C4-2B (cell line): ENCODE measurements around the gene FNIP2.

Source experiments
- H3K27ac ChIP-seq: fragments of 450-650 bp; 2 replicates; pipeline ENCODE4 v1.5.1; 2017
- CTCF ChIP-seq: fragments of 450-650 bp; conservative IDR thresholded peaks from 2 replicates; pipeline ENCODE4 v1.5.1; 2017; ENCODE audit warnings: mild to moderate bottlenecking
- ZFX ChIP-seq: fragments of 450-650 bp; IDR thresholded peaks from 2 replicates; pipeline ENCODE4 v1.6.1; 2017

FNIP2 gene

GRCh38 chr4:158936238-158936637 is 167.4 kb downstream of the FNIP2 start:
- H3K27ac ChIP-seq: no peak overlapping the region
- TF ChIP-seq ZFX: no peak
- no peak for TF ChIP-seq CTCF

- no peak overlapping the region for H3K27ac ChIP-seq
- TF ChIP-seq ZFX (no peak), CTCF (no peak)
These were observed 169.6 kb downstream of the FNIP2 start for GRCh38 chr4:158938220-158939044.

GRCh38 chr4:158940271-158940670 is 171.4 kb downstream of the FNIP2 start:
- no peak overlapping the region for H3K27ac ChIP-seq
- TF ChIP-seq CTCF (no peak), ZFX (no peak)

GRCh38 chr4:158941321-158941720 is 172.5 kb downstream of the FNIP2 start:
- no peak overlapping the region for H3K27ac ChIP-seq
- TF ChIP-seq CTCF (no peak), ZFX (no peak)

GRCh38 chr4:158941895-158942294 is 173.1 kb downstream of the FNIP2 start:
- no peak for TF ChIP-seq ZFX
- no peak for TF ChIP-seq CTCF
- no peak overlapping the region for H3K27ac ChIP-seq

GRCh38 chr4:158945529-158946108 is 176.8 kb downstream of the FNIP2 start:
- H3K27ac ChIP-seq: no peak overlapping the region
- TF ChIP-seq CTCF: no peak
- no peak for TF ChIP-seq ZFX

GRCh38 chr4:158946825-158947224 is 178.0 kb downstream of the FNIP2 start:
- TF ChIP-seq ZFX (no peak), CTCF (no peak)
- H3K27ac ChIP-seq: no peak overlapping the region
